ENCODE data around the gene ST3GAL3. TPM values are rescaled to one million over a fixed set of nuclear protein-coding genes. Genes with fewer than 3 reads are reported as not detected.

ST3GAL3 gene
- total and polyA plus RNA-seq, 2 of the 13 experiments (the other 11 are each of a cell fraction or from before 2014, with no cell fraction given) = 5.1 to 8.1 TPM

DNA sequence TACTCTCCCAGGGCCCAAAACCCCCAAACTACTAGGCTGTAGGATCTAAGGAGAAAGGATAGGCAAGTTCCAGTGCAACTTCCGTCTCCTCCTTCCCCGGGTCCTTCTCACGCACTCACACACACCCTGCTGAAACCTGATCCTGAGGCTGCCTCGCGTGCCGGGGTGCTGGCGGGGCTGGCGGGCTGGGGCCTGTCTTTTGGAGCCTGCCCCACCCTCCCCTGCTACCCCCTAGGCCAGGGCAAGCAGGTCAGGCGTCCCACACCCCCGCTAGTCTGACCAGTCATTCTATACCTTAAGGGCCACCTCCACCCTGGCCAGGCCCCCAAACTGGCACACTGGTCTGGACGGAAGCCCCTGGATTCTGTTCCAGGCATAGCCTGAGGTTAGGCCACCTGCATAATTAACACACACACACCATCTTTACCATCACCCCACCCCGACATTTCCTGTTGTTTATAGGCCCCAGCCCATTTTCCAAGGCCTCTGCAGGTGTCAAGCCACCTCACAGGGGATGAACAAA, 178.0 kb downstream of the ST3GAL3 start (continued):
- TF ChIP-seq, protein P1, sequence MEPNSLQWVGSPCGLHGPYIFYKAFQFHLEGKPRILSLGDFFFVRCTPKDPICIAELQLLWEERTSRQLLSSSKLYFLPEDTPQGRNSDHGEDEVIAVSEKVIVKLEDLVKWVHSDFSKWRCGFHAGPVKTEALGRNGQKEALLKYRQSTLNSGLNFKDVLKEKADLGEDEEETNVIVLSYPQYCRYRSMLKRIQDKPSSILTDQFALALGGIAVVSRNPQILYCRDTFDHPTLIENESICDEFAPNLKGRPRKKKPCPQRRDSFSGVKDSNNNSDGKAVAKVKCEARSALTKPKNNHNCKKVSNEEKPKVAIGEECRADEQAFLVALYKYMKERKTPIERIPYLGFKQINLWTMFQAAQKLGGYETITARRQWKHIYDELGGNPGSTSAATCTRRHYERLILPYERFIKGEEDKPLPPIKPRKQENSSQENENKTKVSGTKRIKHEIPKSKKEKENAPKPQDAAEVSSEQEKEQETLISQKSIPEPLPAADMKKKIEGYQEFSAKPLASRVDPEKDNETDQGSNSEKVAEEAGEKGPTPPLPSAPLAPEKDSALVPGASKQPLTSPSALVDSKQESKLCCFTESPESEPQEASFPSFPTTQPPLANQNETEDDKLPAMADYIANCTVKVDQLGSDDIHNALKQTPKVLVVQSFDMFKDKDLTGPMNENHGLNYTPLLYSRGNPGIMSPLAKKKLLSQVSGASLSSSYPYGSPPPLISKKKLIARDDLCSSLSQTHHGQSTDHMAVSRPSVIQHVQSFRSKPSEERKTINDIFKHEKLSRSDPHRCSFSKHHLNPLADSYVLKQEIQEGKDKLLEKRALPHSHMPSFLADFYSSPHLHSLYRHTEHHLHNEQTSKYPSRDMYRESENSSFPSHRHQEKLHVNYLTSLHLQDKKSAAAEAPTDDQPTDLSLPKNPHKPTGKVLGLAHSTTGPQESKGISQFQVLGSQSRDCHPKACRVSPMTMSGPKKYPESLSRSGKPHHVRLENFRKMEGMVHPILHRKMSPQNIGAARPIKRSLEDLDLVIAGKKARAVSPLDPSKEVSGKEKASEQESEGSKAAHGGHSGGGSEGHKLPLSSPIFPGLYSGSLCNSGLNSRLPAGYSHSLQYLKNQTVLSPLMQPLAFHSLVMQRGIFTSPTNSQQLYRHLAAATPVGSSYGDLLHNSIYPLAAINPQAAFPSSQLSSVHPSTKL (CRISPR knock-in tag; IDR thresholded peaks at IDR 0.05) = no peak
- TF ChIP-seq, protein P2, sequence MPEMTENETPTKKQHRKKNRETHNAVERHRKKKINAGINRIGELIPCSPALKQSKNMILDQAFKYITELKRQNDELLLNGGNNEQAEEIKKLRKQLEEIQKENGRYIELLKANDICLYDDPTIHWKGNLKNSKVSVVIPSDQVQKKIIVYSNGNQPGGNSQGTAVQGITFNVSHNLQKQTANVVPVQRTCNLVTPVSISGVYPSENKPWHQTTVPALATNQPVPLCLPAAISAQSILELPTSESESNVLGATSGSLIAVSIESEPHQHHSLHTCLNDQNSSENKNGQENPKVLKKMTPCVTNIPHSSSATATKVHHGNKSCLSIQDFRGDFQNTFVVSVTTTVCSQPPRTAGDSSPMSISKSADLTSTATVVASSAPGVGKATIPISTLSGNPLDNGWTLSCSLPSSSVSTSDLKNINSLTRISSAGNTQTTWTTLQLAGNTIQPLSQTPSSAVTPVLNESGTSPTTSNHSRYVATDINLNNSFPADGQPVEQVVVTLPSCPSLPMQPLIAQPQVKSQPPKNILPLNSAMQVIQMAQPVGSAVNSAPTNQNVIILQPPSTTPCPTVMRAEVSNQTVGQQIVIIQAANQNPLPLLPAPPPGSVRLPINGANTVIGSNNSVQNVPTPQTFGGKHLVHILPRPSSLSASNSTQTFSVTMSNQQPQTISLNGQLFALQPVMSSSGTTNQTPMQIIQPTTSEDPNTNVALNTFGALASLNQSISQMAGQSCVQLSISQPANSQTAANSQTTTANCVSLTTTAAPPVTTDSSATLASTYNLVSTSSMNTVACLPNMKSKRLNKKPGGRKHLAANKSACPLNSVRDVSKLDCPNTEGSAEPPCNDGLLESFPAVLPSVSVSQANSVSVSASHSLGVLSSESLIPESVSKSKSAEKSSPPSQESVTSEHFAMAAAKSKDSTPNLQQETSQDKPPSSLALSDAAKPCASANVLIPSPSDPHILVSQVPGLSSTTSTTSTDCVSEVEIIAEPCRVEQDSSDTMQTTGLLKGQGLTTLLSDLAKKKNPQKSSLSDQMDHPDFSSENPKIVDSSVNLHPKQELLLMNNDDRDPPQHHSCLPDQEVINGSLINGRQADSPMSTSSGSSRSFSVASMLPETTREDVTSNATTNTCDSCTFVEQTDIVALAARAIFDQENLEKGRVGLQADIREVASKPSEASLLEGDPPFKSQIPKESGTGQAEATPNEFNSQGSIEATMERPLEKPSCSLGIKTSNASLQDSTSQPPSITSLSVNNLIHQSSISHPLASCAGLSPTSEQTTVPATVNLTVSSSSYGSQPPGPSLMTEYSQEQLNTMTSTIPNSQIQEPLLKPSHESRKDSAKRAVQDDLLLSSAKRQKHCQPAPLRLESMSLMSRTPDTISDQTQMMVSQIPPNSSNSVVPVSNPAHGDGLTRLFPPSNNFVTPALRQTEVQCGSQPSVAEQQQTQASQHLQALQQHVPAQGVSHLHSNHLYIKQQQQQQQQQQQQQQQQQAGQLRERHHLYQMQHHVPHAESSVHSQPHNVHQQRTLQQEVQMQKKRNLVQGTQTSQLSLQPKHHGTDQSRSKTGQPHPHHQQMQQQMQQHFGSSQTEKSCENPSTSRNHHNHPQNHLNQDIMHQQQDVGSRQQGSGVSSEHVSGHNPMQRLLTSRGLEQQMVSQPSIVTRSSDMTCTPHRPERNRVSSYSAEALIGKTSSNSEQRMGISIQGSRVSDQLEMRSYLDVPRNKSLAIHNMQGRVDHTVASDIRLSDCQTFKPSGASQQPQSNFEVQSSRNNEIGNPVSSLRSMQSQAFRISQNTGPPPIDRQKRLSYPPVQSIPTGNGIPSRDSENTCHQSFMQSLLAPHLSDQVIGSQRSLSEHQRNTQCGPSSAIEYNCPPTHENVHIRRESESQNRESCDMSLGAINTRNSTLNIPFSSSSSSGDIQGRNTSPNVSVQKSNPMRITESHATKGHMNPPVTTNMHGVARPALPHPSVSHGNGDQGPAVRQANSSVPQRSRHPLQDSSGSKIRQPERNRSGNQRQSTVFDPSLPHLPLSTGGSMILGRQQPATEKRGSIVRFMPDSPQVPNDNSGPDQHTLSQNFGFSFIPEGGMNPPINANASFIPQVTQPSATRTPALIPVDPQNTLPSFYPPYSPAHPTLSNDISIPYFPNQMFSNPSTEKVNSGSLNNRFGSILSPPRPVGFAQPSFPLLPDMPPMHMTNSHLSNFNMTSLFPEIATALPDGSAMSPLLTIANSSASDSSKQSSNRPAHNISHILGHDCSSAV (CRISPR knock-in tag; IDR thresholded peaks at IDR 0.05; ENCODE audit: borderline replicate concordance) = no peak
- no peak for TF ChIP-seq KDM2A (CRISPR knock-in tag; IDR thresholded peaks at IDR 0.05; ENCODE audit: borderline replicate concordance, low read depth)
- TF ChIP-seq, protein P3, sequence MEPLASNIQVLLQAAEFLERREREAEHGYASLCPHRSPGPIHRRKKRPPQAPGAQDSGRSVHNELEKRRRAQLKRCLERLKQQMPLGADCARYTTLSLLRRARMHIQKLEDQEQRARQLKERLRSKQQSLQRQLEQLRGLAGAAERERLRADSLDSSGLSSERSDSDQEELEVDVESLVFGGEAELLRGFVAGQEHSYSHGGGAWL (CRISPR knock-in tag; IDR thresholded peaks at IDR 0.05) = no peak
- TF ChIP-seq ZFP36 (IDR thresholded peaks at IDR 0.05; ENCODE audit: borderline replicate concordance, low read depth, low read length, partially characterized antibody) = no peak
- TF ChIP-seq, protein P4, sequence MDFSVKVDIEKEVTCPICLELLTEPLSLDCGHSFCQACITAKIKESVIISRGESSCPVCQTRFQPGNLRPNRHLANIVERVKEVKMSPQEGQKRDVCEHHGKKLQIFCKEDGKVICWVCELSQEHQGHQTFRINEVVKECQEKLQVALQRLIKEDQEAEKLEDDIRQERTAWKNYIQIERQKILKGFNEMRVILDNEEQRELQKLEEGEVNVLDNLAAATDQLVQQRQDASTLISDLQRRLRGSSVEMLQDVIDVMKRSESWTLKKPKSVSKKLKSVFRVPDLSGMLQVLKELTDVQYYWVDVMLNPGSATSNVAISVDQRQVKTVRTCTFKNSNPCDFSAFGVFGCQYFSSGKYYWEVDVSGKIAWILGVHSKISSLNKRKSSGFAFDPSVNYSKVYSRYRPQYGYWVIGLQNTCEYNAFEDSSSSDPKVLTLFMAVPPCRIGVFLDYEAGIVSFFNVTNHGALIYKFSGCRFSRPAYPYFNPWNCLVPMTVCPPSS (IDR thresholded peaks at IDR 0.05) = no peak
- TF ChIP-seq, protein P5, sequence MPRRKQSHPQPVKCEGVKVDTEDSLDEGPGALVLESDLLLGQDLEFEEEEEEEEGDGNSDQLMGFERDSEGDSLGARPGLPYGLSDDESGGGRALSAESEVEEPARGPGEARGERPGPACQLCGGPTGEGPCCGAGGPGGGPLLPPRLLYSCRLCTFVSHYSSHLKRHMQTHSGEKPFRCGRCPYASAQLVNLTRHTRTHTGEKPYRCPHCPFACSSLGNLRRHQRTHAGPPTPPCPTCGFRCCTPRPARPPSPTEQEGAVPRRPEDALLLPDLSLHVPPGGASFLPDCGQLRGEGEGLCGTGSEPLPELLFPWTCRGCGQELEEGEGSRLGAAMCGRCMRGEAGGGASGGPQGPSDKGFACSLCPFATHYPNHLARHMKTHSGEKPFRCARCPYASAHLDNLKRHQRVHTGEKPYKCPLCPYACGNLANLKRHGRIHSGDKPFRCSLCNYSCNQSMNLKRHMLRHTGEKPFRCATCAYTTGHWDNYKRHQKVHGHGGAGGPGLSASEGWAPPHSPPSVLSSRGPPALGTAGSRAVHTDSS (CRISPR knock-in tag; conservative IDR thresholded peaks at IDR 0.05) = no peak

Data from HepG2 (cell line).